GM19035 (cell line): ENCODE data around the gene NAGLU.
"Not testable (repeated sequence)": the region's sequence is repeated elsewhere in the genome, so short reads cannot be mapped to it uniquely, and the experiment has no call there.

ENCODE experiments used
- ATAC-seq: cut with Tn5 transposase; IDR thresholded peaks from one replicate; pipeline ENCODE4 v1.9.1; 2021; ENCODE audit not compliant: unreplicated experiment

The NAGLU gene

GRCh38 chr17:42543190-42544079 is 7.4 kb downstream of the NAGLU start:
- no peak for ATAC-seq

- no peak for ATAC-seq
These were observed 8.8 kb downstream of the NAGLU start for GRCh38 chr17:42544874-42545283.

- ATAC-seq: not testable (repeated sequence)
These were observed 9.9 kb downstream of the NAGLU start for GRCh38 chr17:42545755-42546505.

GRCh38 chr17:42547001-42547461 is 11.0 kb downstream of the NAGLU start:
- ATAC-seq: no peak

- ATAC-seq: no peak
These were observed 11.6 kb downstream of the NAGLU start for GRCh38 chr17:42547698-42548069.

GRCh38 chr17:42548070-42548837 is 12.2 kb downstream of the NAGLU start:
- ATAC-seq: peak; percentile 78

- no peak for ATAC-seq
These were observed 13.1 kb downstream of the NAGLU start for GRCh38 chr17:42548993-42549755.

- ATAC-seq: not testable (repeated sequence)
These were observed 16.7 kb downstream of the NAGLU start, which contains the start of gene HSD17B1 for GRCh38 chr17:42552736-42553135. TSS of gene HSD17B1 (plus strand) at chr17:42552923. CDS start at chr17:42552934, 11 bp downstream.

GRCh38 chr17:42553161-42553818 is 17.2 kb downstream of the NAGLU start:
- ATAC-seq: no peak

- ATAC-seq: no peak
These were observed 17.8 kb downstream of the NAGLU start for GRCh38 chr17:42553866-42554249.

GRCh38 chr17:42554250-42555121 is 18.4 kb downstream of the NAGLU start:
- ATAC-seq: peak; percentile 78

GRCh38 chr17:42555122-42555622 is 19.1 kb downstream of the NAGLU start:
- ATAC-seq: no peak

GRCh38 chr17:42555961-42556617 is 20.0 kb downstream of the NAGLU start:
- ATAC-seq: not testable (repeated sequence)

GRCh38 chr17:42559075-42559474 is 23.0 kb downstream of the NAGLU start:
- ATAC-seq: no peak

- ATAC-seq: no peak
These were observed 24.2 kb downstream of the NAGLU start for GRCh38 chr17:42560246-42560645.

- ATAC-seq: peak; percentile 63
These were observed 25.9 kb downstream of the NAGLU start, which contains the start of gene COASY for GRCh38 chr17:42561897-42562387. TSS of gene COASY (plus strand) at chr17:42562148. CDS start at chr17:42562623, 475 bp downstream.

GRCh38 chr17:42562388-42563142 is 26.5 kb downstream of the NAGLU start:
- no peak for ATAC-seq
